HepG2 (cell line): ENCODE results near the gene AGT.

Experiments
- GPBP1L1 ChIP-seq: sonication (generic); formaldehyde crosslinking; IDR thresholded peaks from 2 replicates; pipeline ENCODE4 v1.5.0; 2020; ENCODE audit warnings: mild to moderate bottlenecking, missing genetic modification reagents
- PAF1 ChIP-seq: IDR thresholded peaks from 2 replicates; pipeline ENCODE4 v1.6.1; 2016; ENCODE audit warnings: missing genetic modification reagents, missing compliant biosample characterization
- RAD21 ChIP-seq: fragments of 450-650 bp; formaldehyde crosslinking; IDR thresholded peaks from 2 replicates; pipeline ENCODE4 v1.5.0; 2020; ENCODE audit warnings: mild to moderate bottlenecking
- ZNF780A ChIP-seq: sonication (generic); formaldehyde crosslinking; IDR thresholded peaks from 2 replicates; pipeline ENCODE4 v1.8.0; 2022; ENCODE audit warnings: mild to moderate bottlenecking, missing genetic modification reagents, moderate library complexity

- TF ChIP-seq PAF1 (no peak), ZNF780A (no peak), GPBP1L1 (CRISPR knock-in tag) (no peak), RAD21 (no peak; the same call in 1 of the 2 replicates)
Measured at GRCh38 chr1:230702934-230703678, 10.8 kb downstream of the AGT start.
